WERI-Rb-1 (cell line): Measurements from ENCODE around the gene PLIN3.
"Not testable (repeated sequence)": the region's sequence is repeated elsewhere in the genome, so short reads cannot be mapped to it uniquely, and the experiment has no call there.

Source experiments
- DNase-seq: peaks from one replicate; pipeline ENCODE4 v3.0.0-alpha.2; 2020
- H3K27ac ChIP-seq: fragments of 250-450 bp; sonication (Bioruptor Pico); 2 replicates; pipeline ENCODE4 v1.5.1; 2020; ENCODE audit warnings: mild to moderate bottlenecking, moderate library complexity
- H3K27me3 ChIP-seq: fragments of 250-450 bp; sonication (Bioruptor Pico); 2 replicates; pipeline ENCODE4 v1.5.1; 2021; ENCODE audit warnings: mild to moderate bottlenecking, low read depth, moderate library complexity; ENCODE audit not compliant: insufficient read depth, severe bottlenecking
- H3K36me3 ChIP-seq: fragments of 250-450 bp; sonication (Bioruptor Pico); 2 replicates; pipeline ENCODE4 v1.5.1; 2020; ENCODE audit warnings: mild to moderate bottlenecking, moderate library complexity
- H3K4me3 ChIP-seq: 2 replicates; pipeline ENCODE4 v1.5.1; 2011; ENCODE audit warnings: low read depth, mild to moderate bottlenecking, control low read depth, low read length
- H3K9me3 ChIP-seq: fragments of 250-450 bp; sonication (Bioruptor Pico); 2 replicates; pipeline ENCODE4 v1.5.1; 2021; ENCODE audit warnings: mild to moderate bottlenecking, moderate library complexity; ENCODE audit not compliant: severe bottlenecking
- CTCF ChIP-seq: IDR thresholded peaks from 2 replicates; pipeline ENCODE4 v1.5.1; 2011; ENCODE audit warnings: low read depth, mild to moderate bottlenecking, control low read depth, inconsistent platforms, low read length

PLIN3 gene

GRCh38 chr19:4839192-4839591, 28.3 kb downstream of the PLIN3 start:
- peaks cover 9% of the 10 kb centered on the region; the same call in 1 of the 2 replicates for H3K36me3 ChIP-seq
- no peak overlapping the region for H3K4me3 ChIP-seq
- no peak overlapping the region for H3K27ac ChIP-seq
- DNase-seq, result no peak
- no peak for TF ChIP-seq CTCF
- H3K27me3 ChIP-seq, result no peaks in the 10 kb centered on the region
- no peaks in the 10 kb centered on the region for H3K9me3 ChIP-seq

GRCh38 chr19:4832776-4833175, 34.7 kb downstream of the PLIN3 start:
- DNase-seq, result no peak
- Histone ChIP-seq H3K27me3 (no peaks in the 10 kb centered on the region), H3K27ac (no peak overlapping the region), H3K4me3 (no peak overlapping the region), H3K9me3 (no peaks in the 10 kb centered on the region), H3K36me3 (peaks cover 3% of the 10 kb centered on the region; the same call in 1 of the 2 replicates)
- TF ChIP-seq CTCF, result no peak

GRCh38 chr19:4831979-4832340, 35.5 kb downstream of the PLIN3 start:
- H3K4me3 ChIP-seq, result peak overlapping the region; percentile 49
- H3K9me3 ChIP-seq, H3K36me3 ChIP-seq, DNase-seq, H3K27me3 ChIP-seq: not testable (repeated sequence)
- peak overlapping the region; percentile 73 for H3K27ac ChIP-seq

GRCh38 chr19:4831304-4831978, 36.0 kb downstream of the PLIN3 start, which contains the start of gene TICAM1:
Gene TICAM1 (minus strand): TSS chr19:4831712. CDS start chr19:4818377, 13,335 bp downstream.
- Histone ChIP-seq H3K36me3 (peaks cover 3% of the 10 kb centered on the region; the same call in 1 of the 2 replicates), H3K9me3 (no peaks in the 10 kb centered on the region), H3K27ac (peak within 1 kb of the TSS; percentile 73), H3K4me3 (peak within 1 kb of the TSS; percentile 49), H3K27me3 (no peaks in the 10 kb centered on the region)
- no peak for TF ChIP-seq CTCF
- DNase-seq, result peak; percentile 36

- no peak for TF ChIP-seq CTCF
- Histone ChIP-seq H3K4me3 (peak overlapping the region; percentile 49), H3K27ac (no peak overlapping the region; the same call in 1 of the 2 replicates)
Observed at GRCh38 chr19:4830768-4831265, 36.6 kb downstream of the PLIN3 start.

GRCh38 chr19:4830332-4830731, 37.1 kb downstream of the PLIN3 start:
- no peak overlapping the region for H3K4me3 ChIP-seq
- H3K9me3 ChIP-seq, result no peaks in the 10 kb centered on the region
- no peaks in the 10 kb centered on the region for H3K27me3 ChIP-seq
- no peak overlapping the region for H3K27ac ChIP-seq
- DNase-seq, result no peak
- H3K36me3 ChIP-seq, result peaks cover 3% of the 10 kb centered on the region; the same call in 1 of the 2 replicates
- TF ChIP-seq CTCF, result no peak

More at GRCh38 chr19:4830768-4831265, 36.6 kb downstream of the PLIN3 start:
- Histone ChIP-seq H3K27me3 (no peaks in the 10 kb centered on the region), H3K36me3 (peaks cover 3% of the 10 kb centered on the region; the same call in 1 of the 2 replicates), H3K9me3 (no peaks in the 10 kb centered on the region)
- DNase-seq, result no peak
